IPS-18a (cell line): Measurements from ENCODE around the gene APRT.
A peak's percentile ranks its signal among the peaks of the same experiment; 100 is the strongest.

Experiments used
- H3K27ac ChIP-seq: one replicate; pipeline ENCODE4 v1.5.1; 2013; ENCODE audit warnings: low read length
- H3K27me3 ChIP-seq: one replicate; pipeline ENCODE4 v1.6.1; 2013; ENCODE audit warnings: mild to moderate bottlenecking, low read length; ENCODE audit not compliant: control insufficient read depth, insufficient read depth
- H3K36me3 ChIP-seq: one replicate; pipeline ENCODE4 v1.6.1; 2013; ENCODE audit warnings: low read depth, low read length; ENCODE audit not compliant: control insufficient read depth
- H3K4me1 ChIP-seq: one replicate; pipeline ENCODE4 v1.6.1; 2013; ENCODE audit warnings: low read depth, low read length; ENCODE audit not compliant: control insufficient read depth
- H3K4me3 ChIP-seq: one replicate; pipeline ENCODE4 v1.5.1; 2013; ENCODE audit warnings: low read length
- H3K9ac ChIP-seq: one replicate; pipeline ENCODE4 v1.6.1; 2013; ENCODE audit warnings: mild to moderate bottlenecking, low read length, moderate library complexity
- H3K9me3 ChIP-seq: one replicate; pipeline ENCODE4 v1.6.1; 2013; ENCODE audit warnings: low read depth, low read length; ENCODE audit not compliant: control insufficient read depth

APRT gene

DNA sequence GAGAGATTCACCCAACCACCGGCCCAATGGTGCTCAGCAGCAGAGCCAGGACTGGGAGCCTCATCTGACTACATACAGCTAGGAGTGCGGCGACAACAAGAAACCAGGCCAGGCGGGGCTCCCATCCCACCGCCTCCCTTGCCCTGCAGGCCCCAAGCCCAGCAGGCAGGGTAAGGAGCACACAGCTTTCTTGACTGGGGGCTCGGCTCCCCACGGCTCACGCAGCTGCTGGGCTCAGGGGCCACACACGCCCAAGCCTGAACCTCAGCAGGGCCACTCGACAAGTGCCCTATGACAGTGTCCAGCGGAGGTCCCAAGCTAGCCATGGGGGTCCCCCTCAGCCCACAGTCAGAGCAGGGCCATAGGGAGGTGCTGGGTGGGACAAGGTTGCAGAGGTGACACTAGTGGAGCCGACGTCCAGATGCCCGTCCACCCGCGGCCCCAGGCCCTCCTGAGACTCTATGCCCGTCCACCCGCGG lies 40.4 kb downstream of the APRT start:
- Histone ChIP-seq H3K4me1 (peaks cover 19% of the 10 kb centered on the region), H3K36me3 (no peaks in the 10 kb centered on the region), H3K9ac (no peak overlapping the region), H3K4me3 (no peak overlapping the region), H3K27me3 (no peaks in the 10 kb centered on the region), H3K9me3 (no peaks in the 10 kb centered on the region), H3K27ac (no peak overlapping the region)

- H3K27me3 ChIP-seq, result no peaks in the 10 kb centered on the region
- no peaks in the 10 kb centered on the region for H3K9me3 ChIP-seq
- no peak overlapping the region for H3K9ac ChIP-seq
- peaks cover 19% of the 10 kb centered on the region for H3K4me1 ChIP-seq
- H3K36me3 ChIP-seq, result no peaks in the 10 kb centered on the region
- no peak overlapping the region for H3K27ac ChIP-seq
- no peak overlapping the region for H3K4me3 ChIP-seq
Observed at GRCh38 chr16:88770461-88771293, 41.1 kb downstream of the APRT start.

DNA sequence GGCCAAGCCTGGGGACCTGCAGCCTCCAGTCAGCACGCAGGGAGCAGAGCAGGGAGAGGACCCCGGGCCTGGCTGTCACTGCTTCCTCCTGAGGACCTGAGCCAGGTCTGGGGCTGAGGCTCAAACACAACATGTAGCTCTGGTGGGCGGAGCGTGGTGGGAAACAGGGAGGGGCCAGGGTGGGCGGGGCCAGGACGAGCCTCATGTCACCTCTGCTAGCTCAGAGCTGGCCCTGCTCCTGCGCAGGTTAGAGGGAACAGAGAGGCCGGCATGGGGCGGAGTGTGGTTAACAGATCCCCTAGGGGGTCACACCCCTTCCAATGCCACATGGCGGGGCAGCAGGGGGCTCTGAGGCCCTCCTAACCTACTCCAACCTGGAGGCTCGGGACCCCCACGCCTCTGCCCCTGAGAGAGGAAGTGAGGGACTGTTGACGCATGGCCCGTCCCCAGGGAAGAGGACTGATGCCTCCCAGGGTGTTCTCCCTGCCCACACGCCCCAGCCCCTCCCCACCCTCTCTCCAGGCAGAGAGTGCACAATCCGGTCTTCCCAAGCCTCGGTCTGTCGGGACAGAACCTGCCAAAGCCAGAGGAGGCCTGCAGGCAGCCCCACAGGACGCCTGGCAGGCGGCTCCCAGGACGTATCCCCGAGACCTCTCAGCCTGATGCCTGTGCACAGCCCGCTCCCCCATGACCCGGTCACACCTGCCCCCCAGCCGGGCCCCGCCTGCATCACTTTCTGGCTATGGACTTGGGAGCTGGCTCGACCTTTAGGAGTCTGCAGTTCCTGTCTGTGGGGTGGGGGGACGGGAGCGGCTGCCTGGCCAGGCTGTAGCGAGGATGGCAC lies 41.9 kb downstream of the APRT start:
- H3K9me3 ChIP-seq, result no peaks in the 10 kb centered on the region
- H3K4me1 ChIP-seq, result peaks cover 21% of the 10 kb centered on the region
- no peak overlapping the region for H3K27ac ChIP-seq
- no peaks in the 10 kb centered on the region for H3K27me3 ChIP-seq
- no peaks in the 10 kb centered on the region for H3K36me3 ChIP-seq
- H3K4me3 ChIP-seq, result no peak overlapping the region
- no peak overlapping the region for H3K9ac ChIP-seq

GRCh38 chr16:88768071-88768783 lies 43.5 kb downstream of the APRT start:
- no peak overlapping the region for H3K4me3 ChIP-seq
- no peak overlapping the region for H3K9ac ChIP-seq
- H3K4me1 ChIP-seq, result peaks cover 28% of the 10 kb centered on the region
- no peaks in the 10 kb centered on the region for H3K27me3 ChIP-seq
- H3K27ac ChIP-seq, result no peak overlapping the region
- H3K36me3 ChIP-seq, result no peaks in the 10 kb centered on the region
- H3K9me3 ChIP-seq, result no peaks in the 10 kb centered on the region

DNA sequence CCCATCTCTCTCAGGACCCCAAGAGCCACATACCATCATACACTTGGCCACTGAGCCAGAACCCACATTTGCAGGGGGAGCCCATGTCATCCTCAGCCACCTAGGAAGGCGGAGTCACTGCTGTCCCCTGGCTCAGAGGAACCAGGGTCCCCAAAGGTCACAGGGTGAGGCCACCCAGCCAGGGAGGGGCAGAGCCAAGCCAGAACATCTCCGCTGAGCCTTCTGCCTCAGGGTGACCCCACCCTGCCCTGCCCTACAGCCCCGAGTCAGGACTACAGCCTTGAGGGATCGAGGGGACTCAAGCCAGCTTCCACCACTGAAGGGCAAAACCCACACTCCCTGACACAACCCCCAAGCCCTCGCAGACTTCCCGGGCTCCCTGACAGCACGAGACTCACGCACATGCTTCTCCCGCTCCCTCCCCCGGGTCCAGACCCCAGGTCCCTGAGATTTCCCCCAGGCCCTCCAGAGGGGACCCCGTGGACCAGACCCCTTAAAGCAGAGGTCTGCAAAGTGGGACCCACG lies 44.1 kb downstream of the APRT start:
- H3K27me3 ChIP-seq, result no peaks in the 10 kb centered on the region
- no peaks in the 10 kb centered on the region for H3K9me3 ChIP-seq
- no peak overlapping the region for H3K4me3 ChIP-seq
- H3K27ac ChIP-seq, result no peak overlapping the region
- H3K36me3 ChIP-seq, result no peaks in the 10 kb centered on the region
- H3K9ac ChIP-seq, result no peak overlapping the region
- H3K4me1 ChIP-seq, result peaks cover 30% of the 10 kb centered on the region

GRCh38 chr16:88766975-88767374 lies 44.8 kb downstream of the APRT start:
- H3K4me1 ChIP-seq, result peaks cover 30% of the 10 kb centered on the region
- H3K27me3 ChIP-seq, result no peaks in the 10 kb centered on the region
- H3K36me3 ChIP-seq, result no peaks in the 10 kb centered on the region
- no peaks in the 10 kb centered on the region for H3K9me3 ChIP-seq
- no peak overlapping the region for H3K4me3 ChIP-seq
- H3K27ac ChIP-seq, result no peak overlapping the region
- H3K9ac ChIP-seq, result no peak overlapping the region

- Histone ChIP-seq H3K27ac (no peak overlapping the region), H3K36me3 (no peaks in the 10 kb centered on the region), H3K4me1 (peaks cover 22% of the 10 kb centered on the region), H3K9ac (no peak overlapping the region), H3K27me3 (no peaks in the 10 kb centered on the region), H3K4me3 (no peak overlapping the region), H3K9me3 (no peaks in the 10 kb centered on the region)
Observed at GRCh38 chr16:88764913-88765349, 46.8 kb downstream of the APRT start.

- Histone ChIP-seq H3K9me3 (no peaks in the 10 kb centered on the region), H3K36me3 (no peaks in the 10 kb centered on the region), H3K4me1 (peaks cover 18% of the 10 kb centered on the region), H3K9ac (no peak overlapping the region), H3K4me3 (no peak overlapping the region), H3K27me3 (no peaks in the 10 kb centered on the region), H3K27ac (no peak overlapping the region)
Observed at GRCh38 chr16:88764080-88764479, 47.6 kb downstream of the APRT start.

GRCh38 chr16:88763502-88764053 lies 48.1 kb downstream of the APRT start:
- Histone ChIP-seq H3K4me3 (no peak overlapping the region), H3K27me3 (no peaks in the 10 kb centered on the region), H3K4me1 (peaks cover 22% of the 10 kb centered on the region), H3K9ac (no peak overlapping the region), H3K27ac (peak overlapping the region; percentile 27), H3K9me3 (no peaks in the 10 kb centered on the region), H3K36me3 (no peaks in the 10 kb centered on the region)

- H3K27me3 ChIP-seq, result no peaks in the 10 kb centered on the region
- H3K4me3 ChIP-seq, result no peak overlapping the region
- H3K36me3 ChIP-seq, result no peaks in the 10 kb centered on the region
- peak overlapping the region; percentile 27 for H3K27ac ChIP-seq
- no peak overlapping the region for H3K9ac ChIP-seq
- no peaks in the 10 kb centered on the region for H3K9me3 ChIP-seq
- peaks cover 22% of the 10 kb centered on the region for H3K4me1 ChIP-seq
Observed at GRCh38 chr16:88762941-88763340, 48.8 kb downstream of the APRT start.
